GM18520 (cell line): ENCODE measurements around the gene GPR132.
"Not testable (repeated sequence)": the region's sequence is repeated elsewhere in the genome, so short reads cannot be mapped to it uniquely, and the experiment has no call there.

Experiments used
- ATAC-seq: cut with Tn5 transposase; IDR thresholded peaks from one replicate; pipeline ENCODE4 v1.9.1; 2021; ENCODE audit not compliant: unreplicated experiment

Gene GPR132

DNA sequence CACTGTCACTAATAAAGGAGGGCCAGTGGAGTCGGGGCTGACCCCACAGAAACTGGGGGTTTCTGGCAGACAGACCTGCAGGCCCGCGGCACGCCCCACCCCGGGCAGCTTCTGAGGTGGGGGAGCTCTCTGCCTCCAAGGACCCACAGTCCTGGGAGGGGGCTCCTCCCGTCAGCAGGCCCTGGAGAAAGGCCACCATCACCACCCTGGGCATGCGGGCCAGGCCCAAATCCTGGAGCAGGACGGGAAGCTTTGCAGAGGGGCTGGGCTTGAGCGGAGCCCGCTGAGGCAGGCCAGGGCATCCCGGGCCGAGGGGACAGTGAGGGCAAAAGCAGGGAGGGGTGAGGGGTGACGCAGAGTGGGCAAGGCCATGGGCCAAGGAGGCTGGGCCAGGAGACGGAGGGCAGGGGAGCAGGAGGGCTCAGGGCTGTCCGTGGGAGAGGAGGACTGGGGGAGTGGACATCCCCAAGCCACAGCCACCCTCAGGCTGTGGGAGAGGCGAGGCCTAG lies 11.1 kb upstream of the GPR132 start:
- no peak for ATAC-seq

DNA sequence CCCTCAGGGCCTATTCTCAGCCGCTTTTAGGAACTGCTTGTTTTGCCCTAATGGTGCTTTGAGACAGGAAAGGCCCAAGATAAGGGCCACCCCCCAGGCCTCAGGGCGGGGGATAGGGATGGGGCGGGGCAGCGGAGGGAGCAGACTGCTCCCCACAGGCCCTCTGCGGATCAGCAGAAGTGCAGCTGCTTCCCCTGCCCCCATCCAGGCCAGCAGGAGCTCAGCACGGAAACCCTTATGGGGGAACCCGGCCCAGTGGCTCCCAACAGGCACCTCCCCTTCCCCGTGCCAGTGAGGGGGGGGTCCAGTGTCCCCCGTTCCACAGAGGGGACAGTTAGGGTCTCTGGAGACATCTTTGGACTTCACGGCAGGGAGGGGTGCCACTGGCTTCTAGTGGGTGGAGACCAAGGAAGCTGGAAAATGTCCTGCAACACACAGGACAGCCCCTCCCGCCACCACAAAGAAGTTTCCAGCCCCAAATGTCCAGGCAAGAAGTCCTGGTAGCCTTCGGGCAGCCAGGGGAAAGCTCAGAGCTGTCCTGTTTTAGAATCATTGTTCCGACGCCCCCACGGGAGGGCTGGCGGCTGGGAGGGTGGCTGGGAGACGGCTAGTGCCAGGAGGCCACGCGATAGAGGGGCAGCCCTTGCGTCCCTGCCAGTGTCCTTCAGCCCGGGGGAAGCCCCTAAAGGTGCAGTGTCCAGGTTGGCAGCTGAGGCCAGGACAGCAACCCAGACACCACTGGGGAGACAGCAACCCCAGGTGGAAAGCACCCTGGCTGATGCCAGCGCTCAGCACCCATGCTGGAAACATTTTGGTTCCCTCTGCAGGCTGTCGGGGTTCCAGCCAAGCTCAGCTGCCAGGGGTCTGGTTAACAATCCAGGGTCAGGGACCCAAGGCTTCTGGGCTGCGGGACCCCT lies 10.4 kb upstream of the GPR132 start:
- ATAC-seq: no peak

DNA sequence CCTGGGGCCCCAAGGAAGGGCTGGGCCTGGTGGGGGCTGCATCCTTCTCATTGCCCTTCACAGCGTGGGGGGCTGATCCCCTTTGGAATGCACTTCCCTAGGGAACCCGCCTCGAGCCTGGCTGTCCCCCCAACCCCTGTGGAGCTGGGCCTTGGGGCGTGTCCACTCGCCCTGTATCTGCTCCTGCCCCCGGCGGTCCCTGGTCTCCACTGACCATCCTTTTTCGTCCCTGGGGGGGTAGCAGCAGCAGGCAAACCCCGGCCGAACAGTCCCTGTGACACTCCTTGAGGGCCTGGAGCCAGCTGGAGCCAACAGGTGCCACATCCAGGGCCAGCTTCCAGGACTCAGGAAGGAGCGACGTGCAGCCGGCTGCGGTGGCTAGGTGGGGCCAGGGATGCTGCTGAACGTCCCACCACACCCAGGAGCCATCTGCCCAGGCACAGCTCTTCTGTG lies 9.4 kb upstream of the GPR132 start:
- no peak for ATAC-seq

DNA sequence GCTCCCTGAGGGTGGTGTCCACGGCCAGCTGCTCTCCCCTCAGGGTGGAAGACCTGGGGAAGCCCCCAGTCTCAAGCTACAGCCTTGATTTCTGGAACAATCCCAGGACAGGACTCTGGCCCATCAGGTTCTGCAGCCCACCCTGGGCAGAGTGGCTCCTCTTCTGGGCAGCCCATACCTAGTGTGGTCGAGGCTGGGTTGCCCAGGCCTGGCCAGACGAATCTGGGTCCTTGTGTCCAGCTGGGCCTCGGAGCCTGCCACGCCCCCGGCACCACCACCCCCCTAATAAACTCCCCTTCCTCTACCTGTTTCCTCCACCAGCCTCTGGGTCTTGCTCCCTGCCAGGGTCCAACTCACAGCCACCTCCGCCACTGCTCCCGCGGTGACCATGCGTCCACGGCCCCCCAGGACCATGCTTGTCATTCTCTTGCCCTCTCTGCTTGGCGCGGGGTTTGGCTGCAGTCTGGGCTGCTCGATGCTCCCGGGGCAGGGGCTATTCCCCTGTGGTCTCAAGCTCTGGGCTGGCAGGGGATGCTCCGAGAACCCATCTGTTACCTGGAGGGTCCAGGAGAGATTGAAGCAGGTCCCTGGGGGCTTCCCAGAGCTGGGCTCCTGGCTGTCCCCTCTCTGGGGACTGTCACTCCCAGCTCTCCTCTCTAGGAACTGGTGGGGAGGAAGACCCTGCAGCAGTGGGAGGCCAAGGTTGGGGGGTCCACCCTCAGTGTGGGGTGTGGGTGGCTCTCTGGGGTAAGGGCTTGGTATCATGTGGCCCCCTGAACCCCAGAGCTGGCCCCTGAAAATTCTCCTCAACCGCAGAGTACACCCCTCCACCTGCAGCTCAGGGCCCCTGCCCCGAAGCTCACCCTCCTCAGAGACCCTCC lies 8.7 kb upstream of the GPR132 start:
- ATAC-seq: no peak

DNA sequence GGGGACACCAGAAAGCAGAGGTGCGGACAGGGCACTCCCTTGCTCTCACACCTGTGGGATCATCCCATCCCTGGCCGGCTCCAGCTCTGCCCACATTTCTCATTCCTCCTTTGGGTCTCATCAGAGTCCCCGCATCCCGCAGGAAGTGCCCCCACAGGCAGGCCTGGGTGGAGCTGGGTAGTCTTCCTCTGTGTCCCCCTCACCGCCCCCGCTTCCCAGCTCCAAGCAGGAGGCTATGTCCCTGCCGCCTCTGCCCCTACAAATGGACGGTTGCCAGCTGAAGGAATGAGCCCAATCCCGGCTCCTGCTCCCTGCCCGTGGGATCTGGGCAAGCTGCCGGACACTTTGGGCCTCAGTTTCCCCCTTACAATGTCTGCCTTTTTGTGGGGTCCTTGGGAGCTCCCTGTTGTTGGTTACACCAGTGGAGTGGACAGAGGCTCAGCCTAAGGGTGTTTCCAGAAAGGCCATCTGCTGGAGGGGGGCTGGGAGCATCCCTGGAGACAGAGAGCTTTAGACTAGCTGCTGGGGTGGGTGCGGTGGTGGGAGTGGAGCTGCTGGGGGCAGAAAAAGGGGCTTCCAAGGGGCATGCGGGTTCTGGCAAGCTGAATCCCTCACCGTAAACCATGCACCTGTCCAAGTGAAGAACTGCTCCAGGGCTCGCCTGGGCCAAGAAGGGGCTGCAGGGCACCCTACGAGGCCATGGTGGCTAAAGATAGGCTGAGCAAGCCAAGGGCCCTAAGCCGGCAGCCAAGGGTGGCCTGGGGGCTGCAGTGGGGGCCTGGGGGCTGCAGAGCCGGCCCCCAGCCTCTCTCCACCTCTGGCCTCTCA lies 7.9 kb upstream of the GPR132 start:
- ATAC-seq: no peak

DNA sequence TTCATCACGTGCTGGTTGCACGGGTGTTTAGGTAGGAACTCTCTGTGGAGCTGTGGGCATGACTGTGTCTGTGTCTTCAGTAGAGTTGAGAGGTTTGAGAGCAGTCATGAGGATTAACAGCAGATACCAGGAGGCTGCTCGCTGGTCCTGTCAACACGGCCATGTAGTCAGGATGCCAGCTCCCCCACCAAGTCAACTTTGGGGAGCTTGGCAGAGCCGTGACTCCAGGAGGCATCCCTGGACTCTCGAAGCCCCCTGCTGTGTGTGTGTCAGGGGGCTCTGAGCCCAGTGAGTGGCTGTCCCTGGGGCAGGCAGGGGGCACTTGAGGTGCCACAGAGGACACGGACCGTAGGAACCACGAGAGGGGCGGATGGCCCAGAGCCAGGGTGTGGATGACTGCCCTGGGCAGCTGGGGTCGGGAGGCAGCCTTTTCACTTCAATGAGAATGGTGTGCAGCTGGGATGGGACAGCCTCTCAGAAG lies 7.2 kb upstream of the GPR132 start:
- no peak for ATAC-seq

DNA sequence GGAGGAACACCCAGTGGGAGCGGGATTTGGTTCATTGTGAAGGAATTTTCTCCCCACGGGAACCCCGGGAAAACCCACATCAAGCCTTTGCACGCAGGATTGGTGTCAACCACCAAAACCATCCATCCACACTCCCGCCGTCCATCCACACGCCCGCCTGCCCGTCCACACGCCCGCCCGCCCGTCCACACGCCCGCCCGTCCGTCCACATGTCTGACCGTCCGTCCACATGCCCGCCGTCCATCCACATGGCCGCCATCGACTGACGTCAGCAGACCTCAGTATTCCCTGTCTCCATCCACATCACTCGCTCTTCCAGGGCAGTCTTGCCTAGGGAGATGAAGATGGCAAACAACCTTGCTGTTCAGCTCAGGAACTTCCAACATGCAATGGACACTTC lies 6.7 kb upstream of the GPR132 start:
- ATAC-seq: no peak

DNA sequence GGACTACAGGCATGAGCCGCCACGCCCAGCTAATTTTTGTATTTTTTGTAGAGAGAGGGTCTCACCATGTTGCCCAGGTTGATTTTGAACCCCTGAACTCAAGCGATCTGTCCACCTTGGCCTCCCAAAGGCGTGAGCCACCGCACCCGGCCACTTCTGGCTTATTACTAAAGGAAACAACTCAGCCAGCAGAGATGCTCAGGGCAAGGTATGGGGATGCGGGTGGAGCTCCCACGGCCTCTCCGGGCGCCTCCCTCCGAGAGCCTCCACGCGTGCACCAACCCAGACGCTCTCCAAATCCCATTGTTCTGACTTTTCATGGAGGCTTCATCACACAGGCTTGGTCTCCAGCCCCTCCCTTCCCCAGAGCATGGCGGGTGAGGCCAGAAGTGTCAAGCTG lies 6.1 kb upstream of the GPR132 start:
- ATAC-seq: no peak

DNA sequence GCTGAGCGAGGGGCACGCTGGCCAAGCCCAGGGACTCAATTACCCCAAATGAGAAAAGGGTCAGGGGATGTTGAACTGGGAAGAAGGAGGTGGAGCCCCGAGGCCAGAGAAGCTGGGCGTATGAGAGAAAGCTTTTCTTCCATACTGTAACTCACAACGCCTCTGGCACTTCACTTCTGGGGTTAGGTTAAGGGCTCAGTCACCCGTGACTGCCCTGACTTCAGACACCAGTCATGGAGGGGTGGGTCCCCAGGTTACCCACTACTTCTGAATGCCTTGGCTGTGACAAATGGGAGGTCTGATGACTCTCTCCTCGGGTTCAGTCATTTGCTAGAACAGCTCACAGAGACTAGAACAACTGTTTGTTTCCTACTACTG lies 5.5 kb upstream of the GPR132 start:
- ATAC-seq: no peak

DNA sequence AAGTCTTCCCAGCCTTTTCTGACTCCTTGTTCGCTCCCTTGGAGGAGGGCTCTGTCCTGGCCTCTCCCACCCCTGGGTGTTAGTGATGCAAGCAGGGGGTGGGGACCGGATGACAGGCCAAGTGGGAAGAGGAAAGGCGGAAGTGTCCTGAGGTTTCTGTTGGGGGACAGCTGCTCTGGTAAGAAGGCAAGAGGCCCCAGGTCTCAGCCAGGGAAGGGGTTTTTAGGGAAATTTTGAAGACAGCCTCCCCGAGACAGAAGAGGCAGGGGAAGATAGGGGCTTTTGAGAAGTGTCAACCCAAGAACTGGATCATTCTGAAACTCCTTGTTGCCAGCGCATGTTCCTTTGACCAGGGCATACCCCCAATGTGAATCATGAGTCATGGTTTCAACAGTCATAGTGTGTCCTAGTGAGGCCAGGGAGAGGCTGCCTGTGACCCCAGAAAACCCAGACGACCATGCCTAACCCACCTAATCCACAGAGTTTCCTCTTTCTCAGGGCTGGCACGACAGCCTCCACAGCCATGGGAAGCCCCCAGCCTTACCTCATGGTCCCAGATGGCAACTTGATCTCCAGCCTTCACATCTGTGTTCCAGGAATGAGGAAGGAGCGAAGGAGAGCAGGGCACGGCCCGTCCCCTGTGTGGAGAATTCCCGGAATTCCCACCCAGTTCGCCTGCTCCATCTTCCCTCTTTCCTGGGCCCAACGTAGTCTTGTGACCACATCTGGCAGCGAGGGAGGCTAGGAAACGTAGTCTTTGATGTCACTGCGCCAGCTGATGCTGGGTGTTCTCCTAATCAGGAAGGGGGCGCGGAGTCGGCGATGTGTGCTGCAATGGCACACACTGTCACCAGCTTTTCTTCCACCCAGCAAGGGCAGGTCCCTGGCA lies 4.9 kb upstream of the GPR132 start:
- no peak for ATAC-seq

DNA sequence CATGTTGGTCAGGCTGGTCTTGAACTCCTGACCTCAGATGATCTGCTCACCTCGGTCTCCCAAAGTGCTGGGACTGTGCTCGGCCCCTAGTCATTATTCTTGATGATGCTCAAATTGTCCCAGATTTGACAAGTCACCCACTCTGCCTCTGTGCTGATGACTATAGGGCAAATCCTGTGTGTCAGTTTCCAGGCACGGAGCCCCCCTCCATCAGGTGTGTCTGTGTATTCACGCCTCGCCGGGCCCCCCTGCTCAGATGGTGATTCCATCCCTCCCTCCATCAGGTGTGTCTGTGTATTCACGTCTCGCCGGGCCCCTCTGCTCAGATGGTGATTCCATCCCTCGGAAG lies 4.3 kb upstream of the GPR132 start:
- no peak for ATAC-seq

DNA sequence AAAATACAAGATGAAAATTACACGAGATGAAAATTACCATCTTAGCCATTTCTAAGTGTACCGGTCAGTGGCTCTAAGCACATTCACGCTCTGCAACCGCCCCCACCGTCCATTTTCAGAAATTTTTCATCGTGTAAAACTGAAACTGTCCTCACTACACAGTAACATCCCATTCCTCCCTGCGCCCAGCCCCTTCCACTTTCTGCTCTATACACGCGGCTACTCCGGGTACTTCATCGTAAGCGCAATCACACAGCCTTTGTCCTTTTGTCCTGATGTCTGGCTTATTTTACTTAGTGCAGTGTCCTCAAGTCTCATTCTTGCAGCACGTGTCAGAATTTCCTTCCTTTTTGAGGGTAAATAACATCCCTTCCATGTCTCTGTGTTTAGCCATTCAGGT lies 3.6 kb upstream of the GPR132 start:
- no peak for ATAC-seq

DNA sequence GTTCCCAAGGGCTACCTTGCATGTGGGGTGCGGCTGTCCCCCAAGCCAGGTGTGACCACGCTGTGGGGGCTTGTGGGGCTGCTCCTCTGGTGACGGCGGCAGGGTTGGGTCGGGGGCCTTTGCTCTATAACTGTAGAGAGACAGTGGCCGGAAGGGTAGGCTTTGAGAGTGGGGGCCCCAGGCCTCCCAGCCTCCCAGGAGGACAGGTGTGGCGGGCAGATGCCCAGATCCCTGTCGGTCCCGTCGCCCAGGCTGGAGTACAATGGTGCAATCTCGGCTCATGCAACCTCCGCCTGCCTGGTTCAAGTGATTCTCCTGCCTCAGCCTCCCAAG lies 2.7 kb upstream of the GPR132 start:
- no peak for ATAC-seq

DNA sequence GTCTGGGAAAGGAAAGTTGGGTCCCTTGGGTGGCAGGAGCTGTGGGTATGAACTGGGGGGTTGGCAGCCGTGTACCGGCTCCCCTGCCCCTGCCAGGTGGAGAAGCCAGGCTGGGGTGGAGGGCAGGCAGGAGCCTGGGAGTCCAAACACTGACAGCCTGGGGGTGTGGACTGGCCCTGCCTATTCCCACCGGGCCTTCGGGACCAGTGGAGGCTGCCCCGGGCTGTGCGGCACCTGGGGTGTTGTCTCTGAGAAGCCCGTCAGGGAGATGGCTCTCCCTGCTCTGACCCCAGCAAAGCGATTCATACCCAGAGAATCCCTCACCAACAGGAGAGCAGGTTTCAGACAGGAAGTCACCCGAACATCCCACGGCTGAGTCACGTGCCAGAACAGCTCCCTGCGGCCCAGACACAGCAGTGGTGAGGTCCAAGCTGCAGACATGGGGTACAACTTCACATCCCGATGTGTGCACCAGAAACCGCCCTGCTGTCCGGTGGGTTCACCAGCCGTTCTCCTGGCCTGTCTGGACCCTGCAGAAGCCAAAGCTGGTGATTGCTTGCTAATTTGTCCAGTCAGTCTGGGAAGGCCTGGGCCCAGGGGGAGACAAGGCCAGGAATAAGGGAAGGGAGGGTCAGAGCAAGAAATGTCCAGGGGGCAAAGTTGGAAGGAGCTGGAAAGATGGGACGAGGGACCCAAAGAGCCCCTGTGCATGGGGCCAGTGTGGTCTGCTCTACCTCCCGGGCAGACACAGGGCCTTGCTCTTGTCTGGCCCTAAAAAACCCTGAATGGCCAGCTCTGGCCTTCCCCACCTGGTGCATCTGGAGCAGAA lies 2.1 kb upstream of the GPR132 start:
- ATAC-seq: no peak

DNA sequence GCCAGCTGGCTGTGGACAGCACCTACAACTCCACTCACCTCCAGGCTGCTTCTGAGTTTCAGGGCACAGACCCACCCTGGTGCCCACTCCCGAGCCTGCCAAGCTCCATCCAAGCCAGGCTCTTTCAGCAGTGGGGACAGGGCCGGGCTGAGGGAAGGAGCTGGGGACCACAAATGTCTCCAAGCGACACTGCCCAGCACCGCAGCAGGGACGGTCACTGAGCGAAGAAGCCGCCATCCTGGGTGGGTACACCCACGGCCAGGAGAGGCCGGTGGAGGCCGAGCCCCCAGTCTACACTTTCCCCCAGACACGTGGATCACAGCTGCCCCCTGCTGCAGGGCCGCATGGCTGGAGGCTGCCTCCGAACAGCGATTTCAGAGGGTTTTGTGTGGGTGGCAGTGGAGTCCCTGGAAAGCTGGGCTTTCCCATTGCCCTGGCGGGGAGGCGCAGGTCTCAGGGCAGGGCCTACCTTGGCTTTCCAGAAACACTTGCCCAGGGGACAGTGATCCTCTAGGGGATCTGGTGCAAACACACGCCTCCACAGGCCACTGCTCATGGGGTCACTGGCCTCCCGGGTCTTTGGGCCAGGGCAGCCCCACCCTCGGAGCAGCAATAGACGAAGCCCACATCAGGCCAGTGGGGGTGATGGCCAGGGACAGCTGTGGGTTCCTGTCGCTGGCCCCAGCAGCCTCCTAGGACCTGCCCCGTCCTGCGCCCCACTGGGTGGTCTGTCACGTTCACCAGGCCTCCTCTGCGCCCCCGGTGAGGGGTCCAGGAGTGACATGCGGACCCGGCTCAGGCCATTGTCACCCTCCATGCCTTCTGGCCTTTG lies 1.2 kb upstream of the GPR132 start:
- no peak for ATAC-seq

DNA sequence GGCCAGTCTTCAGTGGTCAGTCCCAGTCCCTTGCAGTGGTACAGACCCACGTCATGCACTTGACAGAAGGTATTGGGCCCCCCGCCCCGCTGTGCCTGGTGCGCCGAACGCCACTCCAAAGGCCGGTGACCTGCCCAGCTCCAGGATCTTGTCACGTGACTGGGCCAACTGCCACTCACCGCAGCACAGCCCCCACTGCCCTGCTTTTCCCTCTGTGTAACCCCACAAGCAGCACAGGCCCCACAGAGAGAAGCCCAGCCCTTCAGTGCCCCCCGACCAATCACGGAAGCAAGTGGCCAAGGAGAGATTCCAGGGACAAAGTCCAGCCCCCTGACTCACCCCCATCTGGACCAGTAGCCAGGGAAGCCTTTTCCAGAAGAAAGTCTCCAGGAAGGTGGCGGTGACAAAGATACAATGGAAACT lies 498 bp downstream of the GPR132 start:
- ATAC-seq: no peak

DNA sequence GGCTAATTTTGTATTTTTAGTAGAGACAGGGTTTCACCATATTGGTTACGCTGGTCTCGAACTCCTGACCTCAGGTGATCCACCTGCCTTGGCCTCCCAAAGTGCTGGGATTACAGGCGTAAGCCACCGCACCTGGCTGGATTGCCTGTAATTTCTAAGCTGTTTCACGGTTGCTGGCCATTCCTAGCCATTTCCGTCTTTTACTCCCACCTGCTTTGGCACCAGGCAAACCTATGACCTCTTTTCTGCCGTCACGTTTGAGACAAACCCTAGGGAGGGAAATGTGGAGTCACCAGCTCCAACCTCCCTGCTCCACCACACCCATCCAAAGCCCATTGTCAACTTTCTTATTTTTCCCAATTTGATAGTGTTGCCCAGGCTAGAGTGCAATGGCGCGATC lies 1.2 kb downstream of the GPR132 start:
- ATAC-seq: no peak

DNA sequence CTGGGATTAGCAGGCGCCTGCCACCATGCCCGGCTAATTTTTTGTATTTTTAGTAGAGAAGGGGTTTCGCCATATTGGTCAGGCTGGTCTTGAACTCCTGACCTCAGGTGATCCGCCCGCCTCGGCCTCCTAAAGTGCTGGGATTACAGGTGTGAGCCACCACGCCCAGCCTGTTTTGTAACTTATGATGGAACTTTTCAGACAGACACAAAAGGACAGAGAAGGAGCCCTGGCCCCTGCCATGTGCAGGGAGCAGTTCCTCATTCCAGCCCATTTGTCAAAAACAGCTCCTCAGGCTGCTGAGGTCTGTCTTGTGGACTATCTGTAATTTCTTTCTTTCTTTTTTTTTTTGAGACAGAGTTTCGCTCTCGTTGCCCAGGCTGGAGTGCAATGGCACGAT lies 1.7 kb downstream of the GPR132 start:
- ATAC-seq: not testable (repeated sequence)
